Measurements from ENCODE around the gene BCL2L11.

Gene BCL2L11

DNA sequence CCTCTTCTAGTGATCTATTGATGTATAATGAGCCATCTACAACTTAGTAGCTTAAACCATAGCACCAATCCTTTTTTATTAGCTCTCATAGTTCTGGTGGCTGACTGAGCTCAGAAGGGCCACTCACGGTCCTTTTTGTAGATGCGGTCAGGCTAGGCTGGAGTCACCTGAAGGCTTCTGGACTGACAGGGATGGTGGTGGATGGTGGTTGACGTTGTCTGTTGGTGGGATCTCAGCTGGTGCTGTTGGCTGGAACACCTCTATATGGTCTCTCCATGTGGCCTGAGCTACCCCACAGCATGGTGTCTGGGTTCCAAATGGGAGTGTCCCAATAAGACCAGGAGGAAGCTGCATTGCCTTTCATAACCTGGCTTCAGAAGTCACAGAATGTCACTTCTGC is 68.0 kb downstream of the BCL2L11 start:
- no peaks in the 10 kb centered on the region for H3K9me3 ChIP-seq (ENCODE audit: control insufficient read depth in 1 of 2, low read length in 2 of 2)
- H3K27me3 ChIP-seq (ENCODE audit: control insufficient read depth in 1 of 2, insufficient read depth in 2 of 2, low read length in 2 of 2), result peaks cover 0 to 11% of the 10 kb centered on the region in 2 donors
- no peak overlapping the region for H3K4me3 ChIP-seq (ENCODE audit: low read depth in 1 of 2, low read length in 2 of 2)
- no peak overlapping the region for H3K27ac ChIP-seq (ENCODE audit: low read depth, low read length)
- H3K36me3 ChIP-seq (ENCODE audit: control insufficient read depth in 1 of 2, insufficient read depth in 2 of 2, low read length in 2 of 2), result no peaks in the 10 kb centered on the region
- H3K4me1 ChIP-seq (ENCODE audit: control insufficient read depth in 1 of 2, insufficient read depth in 2 of 2, low read length in 2 of 2), result peaks cover 17 to 23% of the 10 kb centered on the region in 2 donors
- no peak overlapping the region for H3K9ac ChIP-seq (ENCODE audit: low read depth in 1 of 2, low read length in 2 of 2)

DNA sequence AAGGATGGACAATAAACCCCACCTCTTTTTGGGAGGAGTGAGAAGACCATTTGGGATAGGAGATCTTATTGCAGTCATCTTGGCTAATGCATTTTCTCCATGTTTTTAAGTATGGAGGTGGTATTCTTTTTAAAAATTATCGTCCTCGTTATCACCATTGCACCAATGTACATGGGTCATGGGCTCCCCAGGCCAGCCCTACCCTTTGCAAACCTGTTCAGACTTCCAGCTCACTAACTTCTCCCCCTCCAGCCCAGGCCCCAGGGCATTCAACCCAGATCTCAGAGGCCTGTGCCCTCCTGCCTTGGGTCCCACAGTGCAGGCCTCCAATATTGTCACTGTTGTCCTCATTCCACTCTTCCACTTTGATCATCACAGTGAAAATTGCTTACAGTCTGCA is 68.4 kb downstream of the BCL2L11 start:
- Histone ChIP-seq H3K4me1 (ENCODE audit: control insufficient read depth in 1 of 2, insufficient read depth in 2 of 2, low read length in 2 of 2) (peaks cover 17 to 20% of the 10 kb centered on the region in 2 donors), H3K36me3 (ENCODE audit: control insufficient read depth in 1 of 2, insufficient read depth in 2 of 2, low read length in 2 of 2) (no peaks in the 10 kb centered on the region), H3K4me3 (ENCODE audit: low read depth in 1 of 2, low read length in 2 of 2) (no peak overlapping the region), H3K9ac (ENCODE audit: low read depth in 1 of 2, low read length in 2 of 2) (no peak overlapping the region), H3K9me3 (ENCODE audit: control insufficient read depth in 1 of 2, low read length in 2 of 2) (no peaks in the 10 kb centered on the region), H3K27ac (ENCODE audit: low read depth, low read length) (no peak overlapping the region), H3K27me3 (ENCODE audit: control insufficient read depth in 1 of 2, insufficient read depth in 2 of 2, low read length in 2 of 2) (peaks cover 0 to 11% of the 10 kb centered on the region in 2 donors)

DNA sequence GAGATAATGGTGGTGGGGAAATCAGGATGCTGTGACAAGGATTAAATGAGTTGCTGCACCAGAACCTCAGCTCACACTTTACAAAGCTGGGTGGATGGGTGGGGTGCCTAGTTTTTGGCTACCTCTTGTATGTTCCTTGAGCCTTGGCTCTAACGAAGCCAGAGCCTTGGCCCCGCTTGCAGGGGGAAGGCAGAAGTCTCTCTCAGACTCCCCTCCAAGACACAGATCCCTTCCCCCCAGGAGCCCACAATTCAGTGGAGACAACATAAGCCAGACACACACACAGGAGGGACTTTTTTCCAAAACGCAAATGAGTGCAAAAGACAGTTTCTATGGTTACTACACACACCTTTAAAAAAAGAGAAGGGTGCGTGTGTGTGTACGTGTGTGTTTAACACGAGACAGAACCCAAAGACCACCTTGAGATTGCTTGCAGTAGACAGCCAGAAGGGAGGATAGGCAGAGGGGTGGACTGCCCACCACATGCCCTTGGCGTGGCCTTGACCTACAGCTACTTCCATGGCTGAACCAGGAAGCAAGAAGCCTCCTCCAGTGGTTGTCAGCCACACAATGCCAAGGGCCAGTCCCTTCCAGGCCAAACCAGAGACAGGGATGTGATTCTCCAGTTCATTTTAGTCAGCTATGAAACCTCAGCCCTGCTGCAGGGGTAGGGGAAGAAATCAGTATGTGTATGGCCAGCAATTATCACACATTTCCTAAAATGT is 70.3 kb downstream of the BCL2L11 start:
- H3K4me3 ChIP-seq (ENCODE audit: low read depth in 1 of 2, low read length in 2 of 2), result no peak overlapping the region
- H3K9ac ChIP-seq (ENCODE audit: low read depth in 1 of 2, low read length in 2 of 2), result no peak overlapping the region
- H3K27me3 ChIP-seq (ENCODE audit: control insufficient read depth in 1 of 2, insufficient read depth in 2 of 2, low read length in 2 of 2), result peaks cover 0 to 13% of the 10 kb centered on the region in 2 donors
- no peaks in the 10 kb centered on the region for H3K36me3 ChIP-seq (ENCODE audit: control insufficient read depth in 1 of 2, insufficient read depth in 2 of 2, low read length in 2 of 2)
- peaks cover 8% of the 10 kb centered on the region in 2 donors for H3K4me1 ChIP-seq (ENCODE audit: control insufficient read depth in 1 of 2, insufficient read depth in 2 of 2, low read length in 2 of 2)
- H3K27ac ChIP-seq (ENCODE audit: low read depth, low read length), result no peak overlapping the region
- no peaks in the 10 kb centered on the region for H3K9me3 ChIP-seq (ENCODE audit: control insufficient read depth in 1 of 2, low read length in 2 of 2)

DNA sequence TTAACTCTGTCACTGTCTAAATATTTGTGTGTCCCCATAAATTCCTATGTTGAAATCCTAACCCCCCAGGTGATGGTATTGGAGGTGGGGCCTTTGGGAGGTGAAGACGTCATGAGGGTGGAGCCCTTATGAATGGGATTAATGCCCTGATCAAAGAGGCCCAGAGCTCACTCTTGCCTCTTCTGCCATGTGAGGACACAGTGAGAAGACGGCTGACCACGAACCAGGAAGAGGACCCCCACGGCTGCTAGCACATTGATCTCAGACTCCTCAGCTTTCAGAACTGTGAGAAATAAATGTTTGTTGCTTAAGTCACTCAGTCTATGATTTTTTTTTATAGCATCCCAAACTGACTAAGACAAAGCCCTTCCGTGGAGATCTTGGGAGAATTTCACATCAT is 71.2 kb downstream of the BCL2L11 start:
- H3K9ac ChIP-seq (ENCODE audit: low read depth in 1 of 2, low read length in 2 of 2), result no peak overlapping the region
- no peak overlapping the region for H3K27ac ChIP-seq (ENCODE audit: low read depth, low read length)
- H3K27me3 ChIP-seq (ENCODE audit: control insufficient read depth in 1 of 2, insufficient read depth in 2 of 2, low read length in 2 of 2), result peaks cover 0 to 10% of the 10 kb centered on the region in 2 donors
- H3K4me3 ChIP-seq (ENCODE audit: low read depth in 1 of 2, low read length in 2 of 2), result no peak overlapping the region
- H3K4me1 ChIP-seq (ENCODE audit: control insufficient read depth in 1 of 2, insufficient read depth in 2 of 2, low read length in 2 of 2), result no peaks in the 10 kb centered on the region
- no peaks in the 10 kb centered on the region for H3K36me3 ChIP-seq (ENCODE audit: control insufficient read depth in 1 of 2, insufficient read depth in 2 of 2, low read length in 2 of 2)
- H3K9me3 ChIP-seq (ENCODE audit: control insufficient read depth in 1 of 2, low read length in 2 of 2), result no peaks in the 10 kb centered on the region

DNA sequence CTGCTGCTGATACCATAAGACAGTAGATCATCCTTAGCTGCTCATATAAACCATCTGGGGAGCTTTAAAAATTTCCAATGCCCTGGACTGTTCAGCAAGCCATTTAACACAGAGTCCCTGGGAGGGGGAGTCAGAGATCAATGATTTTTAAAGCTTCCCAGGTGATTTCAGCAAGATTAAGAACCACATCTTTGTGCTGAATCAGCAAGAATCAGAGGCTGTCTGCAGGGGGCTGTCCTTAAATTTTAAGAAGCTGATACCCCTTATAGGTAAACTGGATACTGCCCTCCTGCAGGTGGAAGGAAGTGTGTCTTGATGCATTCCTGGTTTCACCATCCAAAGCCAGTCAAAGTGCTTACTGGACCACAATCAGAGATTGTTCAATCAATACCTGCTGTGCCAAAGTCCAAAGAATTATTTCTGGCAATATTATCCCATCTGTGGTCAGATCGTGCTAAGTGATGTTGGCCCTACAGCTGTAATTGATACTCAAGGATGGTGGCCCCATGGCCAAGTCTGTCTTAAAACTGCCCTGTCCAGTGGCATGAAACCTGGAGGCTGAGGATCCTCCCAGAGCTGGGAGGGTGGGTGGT is 72.2 kb downstream of the BCL2L11 start:
- no peaks in the 10 kb centered on the region for H3K4me1 ChIP-seq (ENCODE audit: control insufficient read depth in 1 of 2, insufficient read depth in 2 of 2, low read length in 2 of 2)
- H3K4me3 ChIP-seq (ENCODE audit: low read depth in 1 of 2, low read length in 2 of 2), result no peak overlapping the region
- H3K27me3 ChIP-seq (ENCODE audit: control insufficient read depth in 1 of 2, insufficient read depth in 2 of 2, low read length in 2 of 2), result peaks cover 0 to 9% of the 10 kb centered on the region in 2 donors
- no peaks in the 10 kb centered on the region for H3K36me3 ChIP-seq (ENCODE audit: control insufficient read depth in 1 of 2, insufficient read depth in 2 of 2, low read length in 2 of 2)
- no peaks in the 10 kb centered on the region for H3K9me3 ChIP-seq (ENCODE audit: control insufficient read depth in 1 of 2, low read length in 2 of 2)
- no peak overlapping the region for H3K9ac ChIP-seq (ENCODE audit: low read depth in 1 of 2, low read length in 2 of 2)
- H3K27ac ChIP-seq (ENCODE audit: low read depth, low read length), result no peak overlapping the region

- Histone ChIP-seq H3K4me3 (ENCODE audit: low read depth in 1 of 2, low read length in 2 of 2) (no peak overlapping the region), H3K4me1 (ENCODE audit: control insufficient read depth in 1 of 2, insufficient read depth in 2 of 2, low read length in 2 of 2) (no peaks in the 10 kb centered on the region), H3K9me3 (ENCODE audit: control insufficient read depth in 1 of 2, low read length in 2 of 2) (no peaks in the 10 kb centered on the region), H3K27me3 (ENCODE audit: control insufficient read depth in 1 of 2, insufficient read depth in 2 of 2, low read length in 2 of 2) (peaks cover 0 to 2% of the 10 kb centered on the region in 2 donors), H3K27ac (ENCODE audit: low read depth, low read length) (no peak overlapping the region), H3K36me3 (ENCODE audit: control insufficient read depth in 1 of 2, insufficient read depth in 2 of 2, low read length in 2 of 2) (no peaks in the 10 kb centered on the region), H3K9ac (ENCODE audit: low read depth in 1 of 2, low read length in 2 of 2) (no peak overlapping the region)
Observed at GRCh38 chr2:111194835-111195621, 74.3 kb downstream of the BCL2L11 start.

GRCh38 chr2:111196435-111196834 is 75.7 kb downstream of the BCL2L11 start:
- Histone ChIP-seq H3K4me1 (ENCODE audit: control insufficient read depth in 1 of 2, insufficient read depth in 2 of 2, low read length in 2 of 2) (no peaks in the 10 kb centered on the region), H3K36me3 (ENCODE audit: control insufficient read depth in 1 of 2, insufficient read depth in 2 of 2, low read length in 2 of 2) (no peaks in the 10 kb centered on the region), H3K9ac (ENCODE audit: low read depth in 1 of 2, low read length in 2 of 2) (no peak overlapping the region), H3K9me3 (ENCODE audit: control insufficient read depth in 1 of 2, low read length in 2 of 2) (no peaks in the 10 kb centered on the region), H3K27me3 (ENCODE audit: control insufficient read depth in 1 of 2, insufficient read depth in 2 of 2, low read length in 2 of 2) (peaks cover 0 to 2% of the 10 kb centered on the region in 2 donors), H3K4me3 (ENCODE audit: low read depth in 1 of 2, low read length in 2 of 2) (no peak overlapping the region), H3K27ac (ENCODE audit: low read depth, low read length) (no peak overlapping the region)

DNA sequence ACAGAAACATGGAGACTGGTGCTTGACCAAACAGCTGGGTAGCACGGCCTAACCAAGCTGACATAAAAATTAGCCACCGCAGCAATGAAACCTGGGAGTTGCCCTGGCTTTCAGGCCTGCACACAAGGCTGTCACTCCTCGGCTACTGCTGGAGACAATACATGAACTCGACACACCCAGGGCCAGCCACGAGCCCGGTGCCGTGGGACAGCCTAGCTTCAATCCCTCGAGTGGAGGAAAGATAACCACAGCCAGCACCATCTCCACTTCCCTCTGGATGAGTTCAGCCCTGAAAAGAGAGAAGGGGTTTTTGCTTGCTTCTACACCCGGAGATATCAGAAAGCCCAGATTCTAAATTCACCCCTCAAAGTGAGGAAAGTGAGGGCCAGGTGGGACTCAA is 78.0 kb downstream of the BCL2L11 start:
- no peaks in the 10 kb centered on the region for H3K9me3 ChIP-seq (ENCODE audit: control insufficient read depth in 1 of 2, low read length in 2 of 2)
- H3K4me1 ChIP-seq (ENCODE audit: control insufficient read depth in 1 of 2, insufficient read depth in 2 of 2, low read length in 2 of 2), result no peaks in the 10 kb centered on the region
- no peak overlapping the region for H3K27ac ChIP-seq (ENCODE audit: low read depth, low read length)
- H3K27me3 ChIP-seq (ENCODE audit: control insufficient read depth in 1 of 2, insufficient read depth in 2 of 2, low read length in 2 of 2), result peaks cover 0 to 2% of the 10 kb centered on the region in 2 donors
- no peak overlapping the region for H3K9ac ChIP-seq (ENCODE audit: low read depth in 1 of 2, low read length in 2 of 2)
- H3K36me3 ChIP-seq (ENCODE audit: control insufficient read depth in 1 of 2, insufficient read depth in 2 of 2, low read length in 2 of 2), result no peaks in the 10 kb centered on the region
- no peak overlapping the region for H3K4me3 ChIP-seq (ENCODE audit: low read depth in 1 of 2, low read length in 2 of 2)

GRCh38 chr2:111199840-111200239 is 79.1 kb downstream of the BCL2L11 start:
- Histone ChIP-seq H3K9ac (ENCODE audit: low read depth in 1 of 2, low read length in 2 of 2) (no peak overlapping the region), H3K27ac (ENCODE audit: low read depth, low read length) (no peak overlapping the region), H3K36me3 (ENCODE audit: control insufficient read depth in 1 of 2, insufficient read depth in 2 of 2, low read length in 2 of 2) (no peaks in the 10 kb centered on the region), H3K4me1 (ENCODE audit: control insufficient read depth in 1 of 2, insufficient read depth in 2 of 2, low read length in 2 of 2) (no peaks in the 10 kb centered on the region), H3K27me3 (ENCODE audit: control insufficient read depth in 1 of 2, insufficient read depth in 2 of 2, low read length in 2 of 2) (peaks cover 0 to 2% of the 10 kb centered on the region in 2 donors), H3K9me3 (ENCODE audit: control insufficient read depth in 1 of 2, low read length in 2 of 2) (no peaks in the 10 kb centered on the region), H3K4me3 (ENCODE audit: low read depth in 1 of 2, low read length in 2 of 2) (no peak overlapping the region)

GRCh38 chr2:111200333-111200881 is 79.7 kb downstream of the BCL2L11 start:
- Histone ChIP-seq H3K36me3 (ENCODE audit: control insufficient read depth in 1 of 2, insufficient read depth in 2 of 2, low read length in 2 of 2) (no peaks in the 10 kb centered on the region), H3K9ac (ENCODE audit: low read depth in 1 of 2, low read length in 2 of 2) (no peak overlapping the region), H3K4me1 (ENCODE audit: control insufficient read depth in 1 of 2, insufficient read depth in 2 of 2, low read length in 2 of 2) (no peaks in the 10 kb centered on the region), H3K4me3 (ENCODE audit: low read depth in 1 of 2, low read length in 2 of 2) (no peak overlapping the region), H3K27me3 (ENCODE audit: control insufficient read depth in 1 of 2, insufficient read depth in 2 of 2, low read length in 2 of 2) (peaks cover 0 to under 1% of the 10 kb centered on the region in 2 donors), H3K9me3 (ENCODE audit: control insufficient read depth in 1 of 2, low read length in 2 of 2) (no peaks in the 10 kb centered on the region), H3K27ac (ENCODE audit: low read depth, low read length) (no peak overlapping the region)

Measured in duodenal mucosa (tissue), 2 donors.